Parathyroid adenoma (tissue), 2 donors: ENCODE data around the gene ZNF605.
"Not testable (repeated sequence)": the region's sequence is repeated elsewhere in the genome, so short reads cannot be mapped to it uniquely, and the experiment has no call there.

Source experiments
- H2AFZ ChIP-seq: fragments of 300-600 bp; sonication (generic); one replicate; pipeline ENCODE4 v1.7.0; 2017; ENCODE audit warnings: antibody characterized with exemption, mild to moderate bottlenecking
- H3K27ac ChIP-seq: fragments of 300-600 bp; sonication (generic); one replicate; pipeline ENCODE4 v1.7.0; 2017
- H3K27me3 ChIP-seq: fragments of 300-600 bp; sonication (generic); one replicate; pipeline ENCODE4 v1.7.0; 2017; ENCODE audit warnings: low read length; ENCODE audit not compliant: control insufficient read depth, insufficient read depth
- H3K36me3 ChIP-seq: fragments of 300-600 bp; sonication (generic); one replicate; pipeline ENCODE4 v1.7.0; 2017; ENCODE audit warnings: low read length; ENCODE audit not compliant: control insufficient read depth, insufficient read depth
- H3K4me1 ChIP-seq: fragments of 300-600 bp; sonication (generic); one replicate; pipeline ENCODE4 v1.7.0; 2017; ENCODE audit warnings: control low read depth
- H3K4me2 ChIP-seq: fragments of 300-600 bp; sonication (generic); one replicate; pipeline ENCODE4 v1.7.0; 2017; ENCODE audit warnings: low read length
- H3K4me3 ChIP-seq: fragments of 300-600 bp; sonication (generic); one replicate; pipeline ENCODE4 v1.7.0; 2017; ENCODE audit warnings: low read depth, low read length
- H3K79me2 ChIP-seq: fragments of 300-600 bp; sonication (generic); one replicate; pipeline ENCODE4 v1.7.0; 2017; ENCODE audit warnings: control low read depth
- H3K9ac ChIP-seq: fragments of 300-600 bp; sonication (generic); one replicate; pipeline ENCODE4 v1.7.0; 2017; ENCODE audit warnings: mild to moderate bottlenecking
- H3K9me3 ChIP-seq: fragments of 300-600 bp; sonication (generic); one replicate; pipeline ENCODE4 v1.7.0; 2017; ENCODE audit warnings: low read length; ENCODE audit not compliant: control insufficient read depth
- CTCF ChIP-seq: fragments of 300-600 bp; sonication (generic); IDR thresholded peaks from one replicate; pipeline ENCODE4 v1.7.0; 2017; ENCODE audit warnings: antibody characterized with exemption, mild to moderate bottlenecking
- donor health status: primary hyperparathyroidism.

Gene ZNF605

GRCh38 chr12:132972374-132972773 is 16.3 kb upstream of the ZNF605 start:
- no peak overlapping the region for H3K27ac ChIP-seq
- H3K4me1 ChIP-seq: no peaks in the 10 kb centered on the region
- no peak overlapping the region for H3K4me3 ChIP-seq
- H3K9me3 ChIP-seq: no peaks in the 10 kb centered on the region
- no peak for TF ChIP-seq CTCF
- no peaks in the 10 kb centered on the region for H3K27me3 ChIP-seq
- no peak overlapping the region for H3K4me2 ChIP-seq
- no peaks in the 10 kb centered on the region for H3K79me2 ChIP-seq
- no peaks in the 10 kb centered on the region for H3K36me3 ChIP-seq
- no peak overlapping the region for H2AFZ ChIP-seq
- no peak overlapping the region for H3K9ac ChIP-seq

- H3K9ac ChIP-seq: no peak overlapping the region
- no peak overlapping the region for H2AFZ ChIP-seq
- no peaks in the 10 kb centered on the region for H3K4me1 ChIP-seq
- no peaks in the 10 kb centered on the region for H3K9me3 ChIP-seq
- no peak for TF ChIP-seq CTCF
- no peaks in the 10 kb centered on the region for H3K27me3 ChIP-seq
- no peak overlapping the region for H3K4me3 ChIP-seq
- H3K79me2 ChIP-seq: no peaks in the 10 kb centered on the region
- H3K27ac ChIP-seq: no peak overlapping the region
- no peak overlapping the region for H3K4me2 ChIP-seq
- H3K36me3 ChIP-seq: no peaks in the 10 kb centered on the region
Observed at GRCh38 chr12:132967736-132968135, 11.6 kb upstream of the ZNF605 start.

GRCh38 chr12:132966676-132967415 is 10.7 kb upstream of the ZNF605 start:
- Histone ChIP-seq H3K4me1 (no peaks in the 10 kb centered on the region), H3K79me2 (no peaks in the 10 kb centered on the region), H3K4me2 (no peak overlapping the region), H3K9me3 (no peaks in the 10 kb centered on the region), H3K9ac (no peak overlapping the region), H3K4me3 (no peak overlapping the region), H3K36me3 (no peaks in the 10 kb centered on the region), H3K27me3 (no peaks in the 10 kb centered on the region), H2AFZ (no peak overlapping the region), H3K27ac (no peak overlapping the region)
- no peak for TF ChIP-seq CTCF

GRCh38 chr12:132965796-132966195 is 9.7 kb upstream of the ZNF605 start:
- Histone ChIP-seq H3K9ac (no peak overlapping the region), H3K4me2 (no peak overlapping the region), H3K4me3 (no peak overlapping the region), H3K79me2 (no peaks in the 10 kb centered on the region), H3K4me1 (no peaks in the 10 kb centered on the region), H3K36me3 (no peaks in the 10 kb centered on the region), H3K27me3 (no peaks in the 10 kb centered on the region), H3K9me3 (no peaks in the 10 kb centered on the region), H2AFZ (no peak overlapping the region), H3K27ac (no peak overlapping the region)
- TF ChIP-seq CTCF: no peak

GRCh38 chr12:132963947-132964346 is 7.8 kb upstream of the ZNF605 start:
- H3K36me3 ChIP-seq, H3K27me3 ChIP-seq, H3K9ac ChIP-seq, H3K27ac ChIP-seq, H3K4me2 ChIP-seq, H3K4me1 ChIP-seq, H3K79me2 ChIP-seq, H3K9me3 ChIP-seq, H2AFZ ChIP-seq, H3K4me3 ChIP-seq: not testable (repeated sequence)
- peak; percentile 8 for TF ChIP-seq CTCF

- H3K36me3 ChIP-seq, H3K9me3 ChIP-seq: not testable (repeated sequence)
Observed at GRCh38 chr12:132961790-132962189, 5.7 kb upstream of the ZNF605 start.

More at GRCh38 chr12:132961790-132962189, 5.7 kb upstream of the ZNF605 start:
- H3K79me2 ChIP-seq, H2AFZ ChIP-seq, H3K4me1 ChIP-seq, H3K4me2 ChIP-seq, H3K4me3 ChIP-seq, H3K27ac ChIP-seq, H3K27me3 ChIP-seq, H3K9ac ChIP-seq: not testable (repeated sequence)
